22Rv1 (cell line): Measurements from ENCODE around the gene RPRD2.

Experiments
- ZFX ChIP-seq: fragments of 450-650 bp; IDR thresholded peaks from 2 replicates; pipeline ENCODE4 v1.6.1; 2017; ENCODE audit warnings: antibody characterized with exemption, borderline replicate concordance
- TF ChIP-seq, protein P1 (sequence below): fragments of 450-650 bp; IDR thresholded peaks from 2 replicates; pipeline ENCODE4 v1.5.1; 2017; ENCODE audit warnings: mild to moderate bottlenecking

DNA sequence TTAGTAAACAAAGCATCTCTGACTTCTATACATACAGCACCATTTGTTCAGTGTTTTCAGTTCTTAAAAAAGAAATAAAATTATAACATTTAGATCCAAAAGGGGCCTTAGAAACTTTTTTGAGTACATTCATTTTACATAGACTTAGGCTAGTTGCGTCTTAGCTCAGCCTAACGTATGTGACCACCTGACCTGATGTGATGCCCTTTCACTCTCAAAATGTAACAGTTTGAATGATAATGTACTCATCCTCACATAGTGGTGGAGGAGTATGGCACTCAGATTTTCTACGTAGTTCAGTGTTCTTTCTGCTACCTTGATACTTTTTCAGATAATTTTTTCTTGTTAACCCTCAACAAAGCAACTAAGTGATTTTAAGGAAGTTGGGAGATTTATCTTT, 43.4 kb downstream of the RPRD2 start:
- TF ChIP-seq, protein P1, sequence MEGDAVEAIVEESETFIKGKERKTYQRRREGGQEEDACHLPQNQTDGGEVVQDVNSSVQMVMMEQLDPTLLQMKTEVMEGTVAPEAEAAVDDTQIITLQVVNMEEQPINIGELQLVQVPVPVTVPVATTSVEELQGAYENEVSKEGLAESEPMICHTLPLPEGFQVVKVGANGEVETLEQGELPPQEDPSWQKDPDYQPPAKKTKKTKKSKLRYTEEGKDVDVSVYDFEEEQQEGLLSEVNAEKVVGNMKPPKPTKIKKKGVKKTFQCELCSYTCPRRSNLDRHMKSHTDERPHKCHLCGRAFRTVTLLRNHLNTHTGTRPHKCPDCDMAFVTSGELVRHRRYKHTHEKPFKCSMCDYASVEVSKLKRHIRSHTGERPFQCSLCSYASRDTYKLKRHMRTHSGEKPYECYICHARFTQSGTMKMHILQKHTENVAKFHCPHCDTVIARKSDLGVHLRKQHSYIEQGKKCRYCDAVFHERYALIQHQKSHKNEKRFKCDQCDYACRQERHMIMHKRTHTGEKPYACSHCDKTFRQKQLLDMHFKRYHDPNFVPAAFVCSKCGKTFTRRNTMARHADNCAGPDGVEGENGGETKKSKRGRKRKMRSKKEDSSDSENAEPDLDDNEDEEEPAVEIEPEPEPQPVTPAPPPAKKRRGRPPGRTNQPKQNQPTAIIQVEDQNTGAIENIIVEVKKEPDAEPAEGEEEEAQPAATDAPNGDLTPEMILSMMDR = no peak
- no peak for TF ChIP-seq ZFX
